ENCODE data around the gene SHFL. TPM values are rescaled to one million over a fixed set of nuclear protein-coding genes. Genes with fewer than 3 reads are reported as not detected.

SHFL gene
- total RNA-seq, 1 experiment from 2014 or later, result 11.9 TPM

GRCh38 chr19:10087296-10088061, 1.4 kb downstream of the SHFL start:
- Mint-ChIP-seq H3K9me3 (ENCODE audit: unreplicated experiment) (no peaks in the 10 kb centered on the region), H3K27me3 (ENCODE audit: insufficient read depth, unreplicated experiment) (no peaks in the 10 kb centered on the region), H3K27ac (ENCODE audit: low read depth, unreplicated experiment) (no peak overlapping the region), H3K36me3 (ENCODE audit: insufficient read depth, unreplicated experiment) (peaks cover 12% of the 10 kb centered on the region), H3K4me1 (ENCODE audit: insufficient read depth, unreplicated experiment) (peaks cover 6% of the 10 kb centered on the region), H3K4me3 (ENCODE audit: unreplicated experiment) (peak overlapping the region; percentile 85)
- intact Hi-C loops (cut with micrococcal nuclease), result no loop called here
- ChIA-PET POLR2A (no interaction called here), CTCF (no interaction called here)
- TF ChIP-seq, protein P1, sequence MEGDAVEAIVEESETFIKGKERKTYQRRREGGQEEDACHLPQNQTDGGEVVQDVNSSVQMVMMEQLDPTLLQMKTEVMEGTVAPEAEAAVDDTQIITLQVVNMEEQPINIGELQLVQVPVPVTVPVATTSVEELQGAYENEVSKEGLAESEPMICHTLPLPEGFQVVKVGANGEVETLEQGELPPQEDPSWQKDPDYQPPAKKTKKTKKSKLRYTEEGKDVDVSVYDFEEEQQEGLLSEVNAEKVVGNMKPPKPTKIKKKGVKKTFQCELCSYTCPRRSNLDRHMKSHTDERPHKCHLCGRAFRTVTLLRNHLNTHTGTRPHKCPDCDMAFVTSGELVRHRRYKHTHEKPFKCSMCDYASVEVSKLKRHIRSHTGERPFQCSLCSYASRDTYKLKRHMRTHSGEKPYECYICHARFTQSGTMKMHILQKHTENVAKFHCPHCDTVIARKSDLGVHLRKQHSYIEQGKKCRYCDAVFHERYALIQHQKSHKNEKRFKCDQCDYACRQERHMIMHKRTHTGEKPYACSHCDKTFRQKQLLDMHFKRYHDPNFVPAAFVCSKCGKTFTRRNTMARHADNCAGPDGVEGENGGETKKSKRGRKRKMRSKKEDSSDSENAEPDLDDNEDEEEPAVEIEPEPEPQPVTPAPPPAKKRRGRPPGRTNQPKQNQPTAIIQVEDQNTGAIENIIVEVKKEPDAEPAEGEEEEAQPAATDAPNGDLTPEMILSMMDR (IDR thresholded peaks at IDR 0.05; ENCODE audit: unreplicated experiment), result no peak
- no TSS peak for BruUV-seq (replicated peaks)
- DNase-seq (ENCODE audit: unreplicated experiment), result no peak

GRCh38 chr19:10088949-10089554, 2.9 kb downstream of the SHFL start:
- BruUV-seq (replicated peaks), result no TSS peak
- H3K4me1 Mint-ChIP-seq (ENCODE audit: insufficient read depth, unreplicated experiment), result peaks cover 6% of the 10 kb centered on the region
- ChIA-PET POLR2A (interaction anchor here (0.6 to 0.8 kb wide), 3 partner anchors 18 to 454 kb away, joined by 3 read pairs; partner anchors contain the start of gene ATG4D), CTCF (interaction anchor here (0.6 to 1.0 kb wide), 4 partner anchors 9 to 153 kb away, joined by 3 to 4 read pairs (median 4); no protein-coding TSS in a partner anchor)
- intact Hi-C loops (cut with micrococcal nuclease), result no loop called here
- H3K4me3 Mint-ChIP-seq (ENCODE audit: unreplicated experiment), result no peak overlapping the region
- peaks cover 20% of the 10 kb centered on the region for H3K36me3 Mint-ChIP-seq (ENCODE audit: insufficient read depth, unreplicated experiment)
- H3K27me3 Mint-ChIP-seq (ENCODE audit: insufficient read depth, unreplicated experiment), result no peaks in the 10 kb centered on the region
- TF ChIP-seq, protein P1 (IDR thresholded peaks at IDR 0.05; ENCODE audit: unreplicated experiment), result no peak
- H3K27ac Mint-ChIP-seq (ENCODE audit: low read depth, unreplicated experiment), result no peak overlapping the region
- H3K9me3 Mint-ChIP-seq (ENCODE audit: unreplicated experiment), result no peaks in the 10 kb centered on the region
- DNase-seq (ENCODE audit: unreplicated experiment), result no peak

DNA sequence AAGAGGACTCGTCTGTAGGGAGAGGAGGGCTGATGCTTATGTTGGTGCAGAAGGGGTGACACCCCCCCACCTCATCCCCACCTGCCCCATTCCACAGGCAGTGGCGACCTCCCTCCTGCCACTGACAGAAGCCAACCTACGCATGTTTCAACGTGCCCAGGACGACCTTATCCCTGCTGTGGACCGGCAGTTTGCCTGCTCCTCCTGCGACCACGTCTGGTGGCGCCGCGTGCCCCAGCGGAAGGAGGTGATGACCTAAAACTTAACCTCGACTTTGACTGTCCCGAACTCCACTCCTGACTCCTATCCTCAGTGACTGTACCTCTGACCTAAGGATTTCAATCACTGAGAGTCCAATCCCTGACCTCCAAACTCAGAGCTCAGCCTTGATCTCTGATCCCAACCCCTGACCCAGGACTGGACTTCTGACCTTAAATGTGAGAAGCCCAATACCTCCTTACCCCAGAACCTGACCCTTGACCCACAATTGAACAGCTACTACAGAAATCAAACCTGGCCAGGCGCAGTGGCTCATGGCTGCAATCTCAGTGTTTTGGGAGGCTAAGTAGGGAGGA, 3.8 kb downstream of the SHFL start:
- Mint-ChIP-seq H3K27ac (ENCODE audit: low read depth, unreplicated experiment) (peak overlapping the region; percentile 18), H3K4me3 (ENCODE audit: unreplicated experiment) (no peak overlapping the region), H3K4me1 (ENCODE audit: insufficient read depth, unreplicated experiment) (peaks cover 6% of the 10 kb centered on the region), H3K27me3 (ENCODE audit: insufficient read depth, unreplicated experiment) (no peaks in the 10 kb centered on the region), H3K36me3 (ENCODE audit: insufficient read depth, unreplicated experiment) (peaks cover 20% of the 10 kb centered on the region), H3K9me3 (ENCODE audit: unreplicated experiment) (no peaks in the 10 kb centered on the region)
- intact Hi-C loops (cut with micrococcal nuclease), result no loop called here
- DNase-seq (ENCODE audit: unreplicated experiment), result no peak
- no TSS peak for BruUV-seq (replicated peaks)
- CTCF ChIA-PET, result interaction anchor here (0.6 kb wide), 1 partner anchor 29 kb away, joined by 4 read pairs; no protein-coding TSS in a partner anchor
- TF ChIP-seq, protein P1 (IDR thresholded peaks at IDR 0.05; ENCODE audit: unreplicated experiment), result no peak
- POLR2A ChIA-PET, result interaction anchor here (0.7 kb wide), 1 partner anchor 300 kb away, joined by 3 read pairs; no protein-coding TSS in a partner anchor

- Mint-ChIP-seq H3K4me3 (ENCODE audit: unreplicated experiment) (no peak overlapping the region), H3K4me1 (ENCODE audit: insufficient read depth, unreplicated experiment) (peaks cover 6% of the 10 kb centered on the region), H3K27me3 (ENCODE audit: insufficient read depth, unreplicated experiment) (no peaks in the 10 kb centered on the region), H3K36me3 (ENCODE audit: insufficient read depth, unreplicated experiment) (peaks cover 26% of the 10 kb centered on the region), H3K27ac (ENCODE audit: low read depth, unreplicated experiment) (no peak overlapping the region), H3K9me3 (ENCODE audit: unreplicated experiment) (no peaks in the 10 kb centered on the region)
- intact Hi-C loops (cut with micrococcal nuclease), result no loop called here
- ChIA-PET CTCF (no interaction called here), POLR2A (no interaction called here)
- DNase-seq (ENCODE audit: unreplicated experiment), result no peak
- TF ChIP-seq, protein P1 (IDR thresholded peaks at IDR 0.05; ENCODE audit: unreplicated experiment), result no peak
- BruUV-seq (replicated peaks), result no TSS peak
Observed at GRCh38 chr19:10091370-10091687, 5.2 kb downstream of the SHFL start.

Data from MCF 10A (cell line).